Measurements from ENCODE around the gene STIM2.

Gene STIM2

DNA sequence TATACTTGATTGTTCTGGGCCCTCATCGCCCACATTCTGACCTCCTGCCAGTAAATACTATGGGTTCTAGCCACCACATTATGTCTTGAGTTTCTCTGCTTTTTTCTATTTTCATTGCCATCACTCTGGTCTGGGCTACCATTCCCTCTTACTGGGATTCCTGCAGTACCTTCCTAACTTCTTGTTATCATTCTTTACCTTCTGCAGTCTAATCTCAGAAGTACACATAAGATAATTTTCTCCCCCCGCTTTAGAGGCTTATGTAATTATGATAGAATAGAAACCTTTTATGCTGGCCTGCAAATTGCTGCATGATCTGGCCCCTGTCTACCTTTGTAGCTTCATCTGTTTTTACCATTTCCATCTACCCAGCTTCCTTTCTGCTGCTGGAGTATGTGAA is 19.2 kb downstream of the STIM2 start:
- H3K4me3 ChIP-seq (ENCODE audit: low read depth, low read length): no peak overlapping the region
- no peak for TF ChIP-seq CTCF (IDR thresholded peaks at IDR 0.05; ENCODE audit: low read depth, low read length, missing control alignments)
- in situ Hi-C loops (cut with HindIII; ENCODE audit: low pct_ligation_motif_present, low sequenced_read_pairs): no loop called here
- no peak for DNase-seq
- H3K36me3 ChIP-seq (replicated peaks): no peaks in the 10 kb centered on the region
- no peak overlapping the region for H3K27ac ChIP-seq
- H3K27me3 ChIP-seq (replicated peaks): no peaks in the 10 kb centered on the region

DNA sequence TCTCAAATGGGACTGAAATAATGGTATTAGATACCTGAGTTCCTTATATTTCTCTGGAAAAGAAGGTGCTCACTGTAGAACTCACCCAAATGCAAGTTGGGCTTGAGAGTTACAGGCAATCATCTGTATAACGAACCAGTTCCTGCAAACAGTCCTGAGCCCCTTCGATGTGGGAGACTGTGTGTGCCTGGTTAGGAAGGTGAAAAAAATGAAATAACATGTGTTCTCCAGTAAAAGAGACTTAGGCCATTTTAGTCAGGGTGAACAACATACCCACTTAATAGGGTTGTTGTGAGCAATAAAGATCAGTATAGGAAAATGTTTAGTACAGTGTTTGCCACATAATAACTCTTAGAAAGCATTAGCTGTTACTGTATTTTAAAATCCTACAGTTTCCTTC is 23.4 kb downstream of the STIM2 start:
- TF ChIP-seq CTCF (IDR thresholded peaks at IDR 0.05; ENCODE audit: low read depth, low read length, missing control alignments): no peak
- Histone ChIP-seq H3K4me3 (ENCODE audit: low read depth, low read length) (no peak overlapping the region), H3K27me3 (replicated peaks) (no peaks in the 10 kb centered on the region), H3K36me3 (replicated peaks) (no peaks in the 10 kb centered on the region), H3K27ac (no peak overlapping the region)
- DNase-seq: no peak
- in situ Hi-C loops (cut with HindIII; ENCODE audit: low pct_ligation_motif_present, low sequenced_read_pairs): no loop called here

GRCh38 chr4:26884486-26884988 is 23.9 kb downstream of the STIM2 start:
- H3K27me3 ChIP-seq (replicated peaks): no peaks in the 10 kb centered on the region
- no peak overlapping the region for H3K4me3 ChIP-seq (ENCODE audit: low read depth, low read length)
- H3K27ac ChIP-seq: no peak overlapping the region
- no peak for TF ChIP-seq CTCF (IDR thresholded peaks at IDR 0.05; ENCODE audit: low read depth, low read length, missing control alignments)
- no peak for DNase-seq
- in situ Hi-C loops (cut with HindIII; ENCODE audit: low pct_ligation_motif_present, low sequenced_read_pairs): no loop called here
- H3K36me3 ChIP-seq (replicated peaks): no peaks in the 10 kb centered on the region

GRCh38 chr4:26885912-26886274 is 25.3 kb downstream of the STIM2 start:
- Histone ChIP-seq H3K27ac (no peak overlapping the region), H3K27me3 (replicated peaks) (no peaks in the 10 kb centered on the region), H3K4me3 (ENCODE audit: low read depth, low read length) (no peak overlapping the region), H3K36me3 (replicated peaks) (no peaks in the 10 kb centered on the region)
- in situ Hi-C loops (cut with HindIII; ENCODE audit: low pct_ligation_motif_present, low sequenced_read_pairs): no loop called here
- TF ChIP-seq CTCF (IDR thresholded peaks at IDR 0.05; ENCODE audit: low read depth, low read length, missing control alignments): no peak
- no peak for DNase-seq

- Histone ChIP-seq H3K36me3 (replicated peaks) (no peaks in the 10 kb centered on the region), H3K27me3 (replicated peaks) (no peaks in the 10 kb centered on the region), H3K4me3 (ENCODE audit: low read depth, low read length) (no peak overlapping the region), H3K27ac (no peak overlapping the region)
- DNase-seq: no peak
- in situ Hi-C loops (cut with HindIII; ENCODE audit: low pct_ligation_motif_present, low sequenced_read_pairs): no loop called here
- no peak for TF ChIP-seq CTCF (IDR thresholded peaks at IDR 0.05; ENCODE audit: low read depth, low read length, missing control alignments)
Observed at GRCh38 chr4:26887143-26887542, 26.5 kb downstream of the STIM2 start.

DNA sequence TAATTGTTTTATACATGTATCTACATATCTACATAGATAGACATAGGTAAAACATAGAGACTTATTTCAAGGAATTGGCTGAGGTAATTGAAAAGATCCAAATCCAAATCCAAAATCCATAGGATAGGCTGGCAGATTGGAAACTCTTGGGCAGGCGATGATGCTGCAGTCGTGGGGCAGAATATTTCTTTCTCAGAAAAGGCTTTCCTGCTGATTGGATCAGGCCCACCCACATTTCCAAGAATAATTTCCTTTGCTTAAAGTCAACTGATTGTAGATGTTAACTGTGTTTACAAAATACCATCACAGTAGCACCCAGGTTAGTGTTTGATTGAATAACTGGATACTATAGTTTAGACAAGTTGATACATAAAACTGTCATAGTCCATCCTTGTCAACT is 27.2 kb downstream of the STIM2 start:
- in situ Hi-C loops (cut with HindIII; ENCODE audit: low pct_ligation_motif_present, low sequenced_read_pairs): no loop called here
- Histone ChIP-seq H3K27me3 (replicated peaks) (no peaks in the 10 kb centered on the region), H3K4me3 (ENCODE audit: low read depth, low read length) (no peak overlapping the region), H3K36me3 (replicated peaks) (no peaks in the 10 kb centered on the region), H3K27ac (no peak overlapping the region)
- no peak for TF ChIP-seq CTCF (IDR thresholded peaks at IDR 0.05; ENCODE audit: low read depth, low read length, missing control alignments)
- DNase-seq: no peak
